ENCODE measurements around the gene INPP5E.

DNA sequence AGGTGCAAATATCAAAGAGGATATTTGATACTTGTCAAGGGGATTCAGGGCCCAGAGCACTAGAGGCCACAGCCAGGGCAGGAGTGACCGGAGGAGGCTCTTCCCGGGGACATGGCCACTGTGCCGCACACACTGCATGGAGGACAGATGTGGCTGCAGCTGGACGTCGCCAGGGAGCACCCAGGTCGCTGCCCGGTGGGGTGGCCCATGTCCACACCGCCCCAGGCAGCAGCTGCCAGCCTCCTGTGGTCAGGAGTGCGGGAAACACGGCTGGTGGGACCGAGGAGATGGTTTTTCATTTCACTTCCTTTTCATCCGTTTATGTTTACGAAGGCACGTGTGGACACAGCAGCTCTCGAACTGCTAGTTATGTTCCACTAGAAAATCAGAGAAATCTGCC lies 28.1 kb upstream of the INPP5E start:
- TF ChIP-seq, protein P1, sequence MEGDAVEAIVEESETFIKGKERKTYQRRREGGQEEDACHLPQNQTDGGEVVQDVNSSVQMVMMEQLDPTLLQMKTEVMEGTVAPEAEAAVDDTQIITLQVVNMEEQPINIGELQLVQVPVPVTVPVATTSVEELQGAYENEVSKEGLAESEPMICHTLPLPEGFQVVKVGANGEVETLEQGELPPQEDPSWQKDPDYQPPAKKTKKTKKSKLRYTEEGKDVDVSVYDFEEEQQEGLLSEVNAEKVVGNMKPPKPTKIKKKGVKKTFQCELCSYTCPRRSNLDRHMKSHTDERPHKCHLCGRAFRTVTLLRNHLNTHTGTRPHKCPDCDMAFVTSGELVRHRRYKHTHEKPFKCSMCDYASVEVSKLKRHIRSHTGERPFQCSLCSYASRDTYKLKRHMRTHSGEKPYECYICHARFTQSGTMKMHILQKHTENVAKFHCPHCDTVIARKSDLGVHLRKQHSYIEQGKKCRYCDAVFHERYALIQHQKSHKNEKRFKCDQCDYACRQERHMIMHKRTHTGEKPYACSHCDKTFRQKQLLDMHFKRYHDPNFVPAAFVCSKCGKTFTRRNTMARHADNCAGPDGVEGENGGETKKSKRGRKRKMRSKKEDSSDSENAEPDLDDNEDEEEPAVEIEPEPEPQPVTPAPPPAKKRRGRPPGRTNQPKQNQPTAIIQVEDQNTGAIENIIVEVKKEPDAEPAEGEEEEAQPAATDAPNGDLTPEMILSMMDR (IDR thresholded peaks at IDR 0.05) = no peak
- TF ChIP-seq POLR2A (IDR thresholded peaks at IDR 0.05) = no peak
